ENCODE measurements around the gene NFAT5. TPM values are rescaled to one million over a fixed set of nuclear protein-coding genes. Genes with fewer than 3 reads are reported as not detected.

NFAT5 gene
- total and polyA plus RNA-seq, 3 donors from 2014 or later: 20.5 to 101 (median 72.4) TPM

DNA sequence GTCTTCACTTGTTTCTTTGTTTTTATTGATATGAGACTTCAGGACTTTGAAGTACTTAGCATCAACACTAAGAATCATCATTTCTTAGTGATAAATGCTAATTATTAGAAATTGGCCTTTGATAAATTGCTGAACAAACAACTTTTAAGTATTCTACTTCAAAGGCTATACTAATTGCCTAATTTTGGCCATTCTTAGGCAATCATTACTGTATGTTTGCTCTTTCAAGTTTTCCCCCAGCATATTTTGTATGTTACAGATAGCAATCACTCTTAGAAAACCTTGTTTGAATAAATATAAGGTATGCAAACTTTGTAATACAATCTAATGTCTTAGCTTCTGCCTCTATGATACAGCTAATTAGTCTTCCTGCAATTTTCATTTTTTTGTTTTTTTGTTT lies 114.6 kb downstream of the NFAT5 start:
- intact Hi-C loops (cut with DNase I; ENCODE audit: low total_unique reads): no loop called here
- no peak for DNase-seq
- H3K9me3 ChIP-seq: no peaks in the 10 kb centered on the region
- no peaks in the 10 kb centered on the region for H3K36me3 ChIP-seq (ENCODE audit: low read depth, missing control alignments)
- no peak overlapping the region for H3K27ac ChIP-seq
- TF ChIP-seq CTCF (IDR thresholded peaks at IDR 0.05) (no peak), POLR2A (IDR thresholded peaks at IDR 0.05) (no peak)
- no peaks in the 10 kb centered on the region for H3K4me1 ChIP-seq
- H3K4me3 ChIP-seq: no peak overlapping the region
- no peaks in the 10 kb centered on the region for H3K27me3 ChIP-seq

GRCh38 chr16:69688589-69688988 lies 122.8 kb downstream of the NFAT5 start:
- intact Hi-C loops (cut with DNase I; ENCODE audit: low total_unique reads): no loop called here

GRCh38 chr16:69691980-69692911 lies 126.5 kb downstream of the NFAT5 start:
- intact Hi-C loops (cut with DNase I; ENCODE audit: low total_unique reads): no loop called here
- Histone ChIP-seq H3K4me3 (no peak overlapping the region), H3K27ac (no peak overlapping the region), H3K27me3 (no peaks in the 10 kb centered on the region), H3K36me3 (ENCODE audit: low read depth, missing control alignments) (no peaks in the 10 kb centered on the region), H3K9me3 (no peaks in the 10 kb centered on the region), H3K4me1 (no peaks in the 10 kb centered on the region)
- no peak for DNase-seq
- TF ChIP-seq POLR2A (IDR thresholded peaks at IDR 0.05) (no peak), CTCF (IDR thresholded peaks at IDR 0.05) (no peak)
- 63 to 68% methylated on average over 4 of the region's 4 CpGs for WGBS, 2 donors

More at GRCh38 chr16:69688589-69688988, 122.8 kb downstream of the NFAT5 start:
- 96 to 100% methylated on average over 2 of the region's 2 CpGs for whole genome bisulfite sequencing, 2 donors
- TF ChIP-seq CTCF (IDR thresholded peaks at IDR 0.05) (no peak), POLR2A (IDR thresholded peaks at IDR 0.05) (no peak)
- Histone ChIP-seq H3K4me1 (no peaks in the 10 kb centered on the region), H3K4me3 (no peak overlapping the region), H3K27me3 (no peaks in the 10 kb centered on the region), H3K9me3 (no peaks in the 10 kb centered on the region), H3K27ac (no peak overlapping the region), H3K36me3 (ENCODE audit: low read depth, missing control alignments) (no peaks in the 10 kb centered on the region)
- DNase-seq: no peak

GRCh38 chr16:69693916-69694315 lies 128.2 kb downstream of the NFAT5 start:
- H3K4me3 ChIP-seq: no peak overlapping the region
- WGBS, 2 donors: 95 to 97% methylated on average over 2 of the region's 2 CpGs
- intact Hi-C loops (cut with DNase I; ENCODE audit: low total_unique reads): no loop called here
- no peaks in the 10 kb centered on the region for H3K9me3 ChIP-seq
- TF ChIP-seq CTCF (IDR thresholded peaks at IDR 0.05): no peak
- no peak for DNase-seq
- no peaks in the 10 kb centered on the region for H3K27me3 ChIP-seq
- no peak overlapping the region for H3K27ac ChIP-seq
- no peaks in the 10 kb centered on the region for H3K36me3 ChIP-seq (ENCODE audit: low read depth, missing control alignments)
- no peaks in the 10 kb centered on the region for H3K4me1 ChIP-seq

- DNase-seq: no peak
These were observed 132.6 kb downstream of the NFAT5 start for GRCh38 chr16:69698404-69698803.

More at GRCh38 chr16:69698404-69698803, 132.6 kb downstream of the NFAT5 start:
- WGBS, 2 donors: 86 to 87% methylated on average over 3 of the region's 3 CpGs
- no peak for TF ChIP-seq CTCF (IDR thresholded peaks at IDR 0.05)
- TF ChIP-seq POLR2A (IDR thresholded peaks at IDR 0.05): no peak
- H3K27me3 ChIP-seq: no peaks in the 10 kb centered on the region
- no peak overlapping the region for H3K4me3 ChIP-seq
- no peaks in the 10 kb centered on the region for H3K36me3 ChIP-seq (ENCODE audit: low read depth, missing control alignments)
- H3K9me3 ChIP-seq: no peaks in the 10 kb centered on the region
- intact Hi-C loops (cut with DNase I; ENCODE audit: low total_unique reads): no loop called here
- H3K4me1 ChIP-seq: no peaks in the 10 kb centered on the region
- H3K27ac ChIP-seq: no peak overlapping the region

All from testis (tissue), 3 donors.